Colon (tissue), 2 donors: ENCODE measurements around the gene PARP2.

Experiments used
- FAIRE-seq: peaks from 2 replicates; lab custom pipeline; 2012; peaks lifted over from hg19 to GRCh38; lab: Jason Lieb, UNC
- donor health status: control.
- donor health status: control.

PARP2 gene

GRCh38 chr14:20400965-20401593 is 57.6 kb downstream of the PARP2 start:
- FAIRE-seq = no peak

- no peak for FAIRE-seq
These were observed 60.1 kb downstream of the PARP2 start for GRCh38 chr14:20403521-20403920.
